HG03439 (cell line): ENCODE data around the gene MAL.

Source experiments
- ATAC-seq: cut with Tn5 transposase; IDR thresholded peaks from one replicate; pipeline ENCODE4 v1.9.1; 2021; ENCODE audit warnings: mild to moderate bottlenecking, moderate library complexity; ENCODE audit not compliant: unreplicated experiment

MAL gene

GRCh38 chr2:95059656-95060370, 34.3 kb downstream of the MAL start:
- ATAC-seq = no peak

GRCh38 chr2:95060446-95061118, 35.1 kb downstream of the MAL start:
- no peak for ATAC-seq

GRCh38 chr2:95061119-95061512, 35.6 kb downstream of the MAL start:
- ATAC-seq = no peak

DNA sequence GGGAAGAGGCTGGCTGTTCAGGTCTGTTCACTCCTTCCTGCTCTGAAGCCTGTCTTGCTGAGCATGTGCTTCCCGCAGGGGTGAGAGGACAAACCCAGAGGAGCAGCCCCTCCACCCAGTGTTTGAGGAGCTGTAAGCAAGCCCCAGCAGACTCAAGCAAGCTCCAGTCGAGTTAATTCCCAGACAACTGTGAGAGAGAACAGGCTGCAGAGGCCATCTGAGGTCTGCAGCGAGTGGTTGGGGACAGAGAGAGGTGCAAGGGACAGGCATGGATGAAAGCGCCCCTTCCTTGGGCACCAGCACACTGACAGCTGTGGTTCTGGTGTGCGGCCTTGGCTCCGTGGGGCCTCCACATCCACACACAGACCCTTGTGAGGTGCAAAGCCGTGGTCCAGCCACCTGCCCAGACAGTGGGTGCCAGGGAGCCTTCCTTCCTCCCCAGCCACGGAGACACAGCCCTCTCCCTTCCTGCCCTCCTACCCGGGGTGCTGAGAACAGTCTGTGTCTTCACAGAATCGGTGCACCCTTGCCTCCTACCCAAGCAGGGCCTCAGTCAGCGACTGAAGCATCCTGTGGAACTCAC, 36.2 kb downstream of the MAL start:
- ATAC-seq = no peak

GRCh38 chr2:95062242-95063085, 37.0 kb downstream of the MAL start:
- peak; percentile 20 for ATAC-seq

- ATAC-seq = peak; percentile 75
Observed at GRCh38 chr2:95063086-95063958, 37.8 kb downstream of the MAL start.

DNA sequence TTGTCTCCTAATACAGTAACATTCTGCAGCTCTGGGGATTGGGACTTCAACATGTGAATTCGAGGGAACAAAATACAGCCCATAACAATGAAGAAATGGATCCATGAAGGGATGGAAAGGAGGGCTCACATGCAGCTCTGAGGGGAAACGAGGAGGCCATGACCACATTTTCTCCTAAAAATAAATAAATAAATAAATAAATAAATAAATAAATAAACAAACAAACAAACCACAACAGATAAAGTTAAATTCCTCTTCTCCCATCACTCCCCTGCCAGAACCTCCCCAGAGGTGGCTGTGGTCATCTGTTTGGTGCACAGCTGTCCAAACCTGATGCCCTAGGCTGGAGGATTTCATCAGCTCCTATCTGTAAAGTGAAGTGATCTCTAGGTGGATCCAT, 42.7 kb downstream of the MAL start:
- ATAC-seq = no peak

- no peak for ATAC-seq
Observed at GRCh38 chr2:95069465-95069864, 44.0 kb downstream of the MAL start.

DNA sequence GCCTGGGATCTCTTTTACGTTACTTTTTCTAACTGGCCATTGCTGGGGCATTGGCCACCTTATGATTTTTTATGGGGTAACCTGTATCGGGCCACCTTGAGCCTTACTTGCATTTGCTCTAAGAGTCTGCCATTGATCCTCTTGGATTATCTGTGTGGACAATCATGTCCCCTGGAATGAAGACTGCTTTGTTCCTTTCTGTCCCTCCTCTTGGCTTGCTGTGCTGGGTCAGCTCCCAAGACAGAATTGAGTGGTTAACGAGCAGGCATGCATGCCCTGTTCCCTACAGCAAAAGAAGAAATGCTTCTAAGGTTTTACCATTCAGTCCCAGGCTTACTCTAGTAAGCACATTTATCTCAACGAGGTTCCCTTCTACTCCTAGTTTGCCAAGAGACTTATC, 46.3 kb downstream of the MAL start:
- no peak for ATAC-seq

- no peak for ATAC-seq
Observed at GRCh38 chr2:95072424-95072823, 46.9 kb downstream of the MAL start.

- no peak for ATAC-seq
Observed at GRCh38 chr2:95073856-95074662, 48.6 kb downstream of the MAL start.

DNA sequence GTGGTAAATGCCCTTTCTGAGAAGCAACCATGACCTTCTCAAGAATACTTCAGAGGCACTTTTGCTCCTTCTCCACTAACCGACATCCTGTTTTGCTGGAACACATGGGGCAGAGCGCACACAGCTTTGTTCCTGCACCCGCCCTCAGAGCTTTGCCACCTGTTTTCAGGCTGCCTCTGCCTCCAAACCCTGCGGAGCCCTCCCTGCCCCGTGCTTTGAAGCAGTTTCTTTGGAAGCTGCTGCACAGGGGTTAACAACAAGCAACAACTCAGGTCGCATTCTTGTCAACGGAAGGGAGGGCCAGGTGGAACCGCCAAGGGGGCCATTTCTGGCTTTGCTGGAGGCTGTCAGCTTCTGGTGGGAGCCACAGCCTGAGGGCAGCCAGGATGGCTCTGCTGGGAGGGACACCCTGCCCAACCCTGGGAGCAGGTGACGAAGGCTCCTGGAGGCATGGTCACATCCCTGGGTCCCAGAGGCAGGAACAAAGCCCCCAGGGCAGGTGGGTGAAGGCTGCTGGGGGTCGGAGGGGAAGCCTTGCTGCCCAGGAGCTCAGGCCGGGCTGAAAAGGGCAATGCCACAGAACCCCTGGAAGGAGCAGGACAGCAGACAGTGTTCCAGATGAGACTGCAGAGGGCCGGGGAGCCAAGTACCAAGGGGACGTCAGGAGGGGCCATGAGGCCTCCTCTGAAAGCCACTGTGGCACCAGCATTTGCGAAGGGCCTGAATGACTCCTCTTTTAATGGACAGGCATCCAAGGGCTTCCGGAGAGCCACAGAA, 49.3 kb downstream of the MAL start:
- ATAC-seq = no peak

DNA sequence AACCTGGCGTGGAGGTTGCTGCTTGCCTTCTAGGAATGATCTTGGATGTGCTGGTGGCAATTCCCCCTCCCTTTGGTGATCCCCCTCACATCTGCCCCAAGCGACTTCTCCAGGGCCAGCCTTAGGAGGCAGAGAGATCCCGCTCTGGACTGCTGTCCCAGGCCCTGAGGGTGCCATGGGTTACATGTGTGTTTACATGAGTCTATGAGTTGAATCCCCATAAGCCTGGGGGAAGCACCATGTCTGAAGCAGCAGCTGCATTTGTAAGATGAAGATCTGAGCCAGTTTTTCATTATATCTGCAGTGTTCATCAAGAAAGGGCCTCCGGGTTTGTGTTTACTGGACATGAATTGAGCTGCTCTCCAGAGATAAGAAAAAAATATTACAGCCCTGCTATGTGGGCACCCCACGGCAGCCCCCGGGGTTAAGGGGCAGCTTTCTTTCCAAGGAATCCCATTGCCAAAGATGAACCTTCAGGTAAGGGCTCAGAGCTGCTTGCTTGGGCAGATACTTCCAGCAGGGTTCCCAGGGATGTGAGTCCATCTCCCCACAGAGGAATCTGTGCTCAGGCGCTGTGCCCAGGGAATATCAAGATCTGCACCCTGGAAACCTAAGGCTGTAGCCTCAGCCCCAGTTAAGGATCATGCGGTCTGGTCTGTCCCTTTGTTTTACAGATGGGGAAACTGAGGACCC, 50.1 kb downstream of the MAL start:
- no peak for ATAC-seq

DNA sequence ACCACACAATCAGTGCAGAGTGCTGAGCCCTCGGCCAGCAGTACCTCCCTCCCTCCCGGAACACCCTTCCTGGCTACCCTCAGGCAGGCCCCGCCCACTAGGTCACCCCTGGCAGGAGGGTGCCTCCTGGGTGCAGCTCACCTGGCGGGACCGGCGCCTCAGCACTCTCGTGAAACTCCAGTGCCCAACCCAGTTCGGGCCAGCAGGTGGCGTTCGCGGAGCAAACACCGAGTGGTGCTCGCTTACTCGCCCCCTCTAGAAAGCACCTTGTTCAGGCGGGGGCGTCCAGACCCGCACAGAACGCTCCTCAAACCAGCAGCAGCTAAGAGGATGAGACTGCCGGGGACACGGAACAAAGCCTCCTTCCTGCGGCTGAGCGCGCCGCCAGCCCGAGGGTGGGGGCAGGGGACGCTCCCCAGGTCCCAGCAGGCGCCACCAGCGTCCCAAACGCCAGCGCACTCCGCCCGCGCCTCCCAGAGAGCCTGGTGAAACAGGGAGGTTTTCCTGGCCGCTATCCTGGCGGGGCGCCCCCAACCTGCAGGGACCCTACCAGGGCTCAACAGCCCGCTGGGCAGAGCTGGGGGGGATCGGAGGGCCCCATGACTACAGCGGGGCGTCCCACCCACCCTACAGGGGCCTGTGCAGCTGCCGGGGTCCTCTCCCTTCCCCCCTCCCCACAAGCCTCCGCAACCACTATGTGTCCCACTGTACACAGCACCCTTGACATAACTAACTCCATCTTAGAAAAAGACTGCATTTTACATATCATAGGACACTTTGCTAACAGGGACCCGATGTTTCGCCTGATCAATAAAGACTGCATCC, 51.4 kb downstream of the MAL start:
- ATAC-seq = peak; percentile 72

DNA sequence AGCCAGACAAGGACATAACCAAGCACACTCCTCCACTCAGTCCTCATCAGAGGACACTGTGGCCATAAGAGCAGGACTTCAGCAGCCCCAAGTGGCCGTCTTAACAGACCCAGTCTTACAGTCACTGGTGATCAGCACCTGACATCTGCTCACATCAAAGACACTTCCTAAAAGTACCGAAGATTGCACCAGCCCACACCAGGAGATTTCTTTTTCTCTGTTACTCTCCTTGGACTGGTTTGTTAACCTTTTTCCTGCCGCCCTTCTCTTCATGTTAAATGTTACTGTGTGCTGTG, 52.0 kb downstream of the MAL start:
- no peak for ATAC-seq

DNA sequence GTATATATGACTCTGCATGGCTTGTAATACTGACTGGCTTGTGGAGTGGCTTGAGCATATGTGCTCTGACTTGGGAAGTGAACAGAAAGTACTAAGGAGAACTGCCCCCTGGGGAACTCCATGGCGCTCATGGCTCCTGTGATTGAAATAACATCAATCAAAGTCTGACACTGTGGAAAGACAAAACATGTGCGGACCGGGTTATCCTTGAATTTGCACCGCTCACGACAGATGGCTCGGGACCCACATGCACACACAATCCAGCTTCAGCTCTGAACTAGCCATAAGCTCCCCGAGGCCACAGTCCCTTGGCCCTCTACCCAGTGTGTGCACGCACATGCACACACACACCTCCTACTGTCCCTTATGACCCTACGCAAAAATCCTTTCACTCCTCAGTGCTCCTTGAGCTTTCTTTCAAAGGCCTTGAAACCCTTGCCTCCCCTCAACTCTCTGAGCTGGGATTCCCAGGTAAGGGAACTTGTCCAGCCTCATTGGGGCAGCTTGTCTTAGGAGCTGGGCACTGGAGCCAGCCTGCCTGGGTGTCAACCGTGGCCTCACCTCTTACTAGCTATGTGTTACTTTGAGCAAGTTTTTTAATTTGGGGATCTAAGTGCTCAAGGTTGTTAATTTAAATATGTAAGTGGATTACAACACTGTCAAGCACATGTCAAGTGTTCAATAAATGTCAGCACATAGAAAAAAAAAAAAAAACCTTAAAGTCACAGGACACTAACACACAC, 52.5 kb downstream of the MAL start:
- no peak for ATAC-seq

DNA sequence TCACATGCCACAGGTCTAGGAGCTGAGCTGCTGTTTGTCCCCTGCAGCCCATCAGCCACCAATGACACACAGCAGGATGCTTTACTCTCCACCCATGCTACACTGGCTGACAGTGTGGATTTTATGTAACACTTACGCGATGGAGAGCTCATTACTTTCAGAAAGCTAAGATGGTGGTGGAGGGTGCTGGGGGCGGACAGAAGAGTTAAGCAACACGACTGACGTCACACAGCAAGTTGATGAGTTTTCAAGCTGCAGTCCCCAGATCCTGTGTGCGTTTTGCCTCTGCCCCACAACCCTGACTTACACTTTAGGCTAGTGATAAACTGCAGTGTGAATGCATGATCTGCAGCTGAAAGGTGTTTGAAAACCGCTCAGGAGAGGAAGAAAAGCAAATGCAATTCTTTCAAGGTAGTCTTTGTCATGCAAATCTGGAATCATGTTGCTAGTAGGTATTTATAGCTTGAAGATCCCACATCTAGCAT, 53.7 kb downstream of the MAL start:
- no peak for ATAC-seq
